NCI-H2196 treated with DMSO at 0.1 percent for 48 hours (cell line): Measurements from ENCODE around the gene ZNF487.
"Not testable (repeated sequence)": the region's sequence is repeated elsewhere in the genome, so short reads cannot be mapped to it uniquely, and the experiment has no call there.

Experiments used
- DNase-seq: peaks from one replicate; lab custom pipeline; 2025; ENCODE audit not compliant: unreplicated experiment; lab: John Stamatoyannopoulos, UW

Gene ZNF487

DNA sequence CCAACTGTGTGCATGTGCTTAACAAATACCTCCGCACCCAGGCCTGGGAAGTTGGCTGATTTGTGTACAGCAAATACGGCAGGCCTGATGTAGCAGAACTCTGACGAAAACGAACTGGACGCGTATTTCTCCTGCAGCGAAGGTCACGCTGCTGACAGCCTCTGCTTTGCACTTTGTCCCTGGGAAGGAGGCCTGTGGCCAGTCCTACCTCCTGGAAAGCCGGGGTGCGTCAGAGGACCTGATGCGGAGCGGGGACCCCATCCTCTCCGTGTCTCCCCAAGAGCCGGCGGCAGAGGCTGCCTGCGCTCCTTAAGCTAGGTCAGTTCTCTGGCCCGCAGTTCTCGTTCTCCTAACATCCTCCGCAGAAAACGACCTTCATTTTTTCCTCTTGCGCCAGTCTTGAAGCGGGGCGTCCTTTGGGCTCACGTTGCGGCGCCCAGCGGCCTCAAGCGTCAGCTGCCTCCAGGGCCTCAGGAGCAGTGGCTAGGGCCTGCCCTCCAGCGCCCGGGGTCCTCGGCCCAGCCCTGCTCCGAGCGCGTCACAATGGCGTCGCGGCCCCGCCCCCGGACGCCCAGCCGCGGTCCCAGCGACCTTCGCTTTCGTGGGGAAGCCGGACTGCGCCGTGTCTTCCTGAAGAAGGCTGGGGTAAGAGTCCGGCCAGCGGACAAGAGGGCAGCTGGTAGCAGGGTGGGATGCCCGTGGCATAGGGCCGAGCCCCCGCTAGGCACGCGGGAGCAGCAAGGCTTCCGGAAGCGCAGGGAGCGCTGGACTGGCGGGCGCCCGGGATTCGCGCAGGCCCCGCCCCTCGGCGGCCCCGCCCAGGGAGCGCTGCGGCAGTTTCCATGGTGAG is at the start of gene ZNF487:
Gene ZNF487 (plus strand): TSS at position 821 of the 850 bp plus-strand sequence. CDS start 38,703 bp downstream, outside the sequence.
- peak; percentile 52 for DNase-seq

DNA sequence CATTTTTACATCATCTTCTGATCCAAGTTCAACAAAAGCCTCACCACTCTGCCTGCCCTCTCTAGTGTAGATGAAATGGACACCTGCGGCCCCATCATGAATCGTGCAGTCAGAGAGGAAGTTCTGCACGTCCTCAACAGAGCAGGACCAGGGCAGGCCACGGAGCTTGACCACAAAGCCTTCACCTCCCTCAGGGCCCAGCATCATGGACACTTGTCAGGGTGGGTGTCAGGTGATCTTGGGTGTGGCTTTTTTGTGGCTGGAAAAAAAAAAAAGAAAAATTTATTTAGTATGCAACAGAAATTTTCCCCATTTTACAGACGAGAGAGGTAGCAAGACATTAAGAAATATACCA is 49.3 kb upstream of the ZNF487 start:
- no peak for DNase-seq

DNA sequence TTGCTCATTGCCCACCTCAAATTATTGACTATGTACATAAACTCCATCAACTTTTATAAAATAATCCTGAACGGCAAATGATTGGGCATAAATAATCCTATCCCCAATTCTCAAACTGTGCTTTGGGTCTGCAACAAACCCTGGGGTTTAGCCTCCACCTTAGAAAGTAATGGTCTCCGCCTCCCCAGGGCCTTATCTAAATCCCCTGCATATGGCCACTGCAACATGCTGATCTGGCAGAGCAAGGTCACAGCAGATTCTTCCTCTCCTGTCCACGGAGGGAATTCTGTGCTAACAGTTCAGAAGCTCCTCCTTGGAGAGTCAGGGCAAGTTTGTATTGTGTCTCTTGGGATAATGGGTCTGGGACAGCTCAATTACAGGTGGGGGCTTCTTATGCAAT is 47.0 kb upstream of the ZNF487 start:
- no peak for DNase-seq

DNA sequence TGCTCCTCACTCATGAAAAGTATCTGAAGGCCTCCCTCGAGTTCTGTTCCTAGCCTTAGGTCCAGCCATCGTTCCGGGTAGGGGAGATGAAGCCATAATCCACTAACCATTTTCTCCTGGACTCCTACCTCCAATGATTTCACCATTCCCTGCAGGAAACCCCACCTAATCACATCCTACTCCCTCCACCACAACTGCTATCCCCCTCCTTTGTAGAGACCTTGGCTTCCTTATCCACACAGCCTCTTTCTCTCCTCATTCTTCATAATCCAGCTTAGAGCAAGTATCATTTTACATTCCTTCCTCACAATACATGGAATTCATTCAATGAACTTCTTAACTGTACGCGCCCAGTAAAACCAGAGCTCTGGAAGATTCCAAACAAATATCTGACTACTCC is 46.6 kb upstream of the ZNF487 start:
- no peak for DNase-seq

DNA sequence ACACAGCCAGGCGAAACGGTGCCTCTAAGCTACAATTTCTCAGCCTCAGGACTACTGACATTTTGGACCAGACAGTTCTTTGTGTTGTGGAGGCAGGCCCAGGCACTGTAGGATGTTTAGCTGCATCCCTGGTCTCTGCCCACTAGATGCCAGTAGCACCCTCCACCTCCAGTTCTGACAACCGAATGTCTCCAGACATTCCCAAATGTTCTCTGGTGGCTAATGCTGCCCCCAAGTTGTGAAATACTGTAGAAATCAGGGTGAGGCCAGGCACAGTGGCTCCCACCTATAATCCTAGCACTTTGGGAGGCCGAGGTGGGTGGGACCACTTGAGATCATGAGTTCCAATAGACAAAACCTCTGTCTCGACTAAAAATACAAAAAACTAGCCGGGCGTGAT is 46.2 kb upstream of the ZNF487 start:
- DNase-seq: no peak

DNA sequence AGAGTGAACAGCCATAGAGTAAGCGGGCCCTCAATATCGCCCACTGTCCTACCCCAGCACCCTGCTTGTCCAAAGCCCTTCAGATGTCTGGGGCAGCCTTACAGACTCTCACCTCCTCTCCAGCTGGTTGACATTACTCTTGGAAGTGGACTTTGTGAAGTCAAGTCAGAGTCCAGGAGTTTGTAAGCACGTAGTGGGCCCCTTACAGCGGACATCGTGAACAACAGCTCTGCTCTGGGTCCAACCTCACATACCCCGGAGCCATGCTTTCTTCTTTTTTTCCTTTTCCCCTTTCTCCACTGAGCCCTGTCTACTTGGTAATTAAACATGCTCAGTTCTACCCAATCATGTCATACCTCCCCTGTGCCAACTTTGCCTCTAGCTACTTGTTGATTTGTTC is 45.4 kb upstream of the ZNF487 start:
- DNase-seq: no peak

DNA sequence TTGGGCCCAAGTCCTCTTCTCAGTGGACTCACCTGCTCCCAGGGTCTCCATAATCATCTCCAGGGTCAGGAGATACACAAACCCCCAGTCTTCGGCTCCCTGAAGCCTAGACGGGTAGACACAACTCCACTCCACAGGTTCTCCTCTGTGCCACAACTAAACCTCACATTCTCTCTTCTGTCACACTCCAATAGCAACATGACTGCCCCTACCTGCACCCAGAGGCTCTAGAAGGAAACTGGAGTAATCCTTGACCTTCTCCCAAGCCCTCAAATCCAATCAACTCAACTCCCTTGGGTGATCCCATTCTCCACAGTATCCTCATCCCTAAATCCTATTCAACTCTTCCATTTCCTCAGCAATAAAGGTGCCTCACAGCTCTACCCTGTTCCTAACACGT is 44.2 kb upstream of the ZNF487 start:
- DNase-seq: no peak

DNA sequence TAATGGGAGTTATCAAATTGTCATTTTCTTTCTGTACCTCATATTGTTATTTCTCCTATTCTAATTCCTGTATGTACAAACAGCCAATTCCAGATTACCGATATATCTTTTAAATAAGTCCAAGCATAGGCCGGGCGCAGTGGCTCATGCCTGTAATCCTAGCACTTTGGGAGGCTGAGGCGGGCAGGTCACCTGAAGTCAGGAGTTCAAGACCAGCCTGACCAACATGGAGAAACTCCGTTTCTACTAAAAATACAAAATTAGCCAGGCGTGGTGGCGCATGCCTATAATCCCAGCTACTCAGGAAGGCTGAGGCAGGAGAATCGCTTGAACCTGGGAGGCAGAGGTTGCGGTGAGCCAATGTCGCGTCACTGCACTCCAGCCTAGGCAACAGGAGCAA is 43.7 kb upstream of the ZNF487 start:
- not testable (repeated sequence) for DNase-seq

DNA sequence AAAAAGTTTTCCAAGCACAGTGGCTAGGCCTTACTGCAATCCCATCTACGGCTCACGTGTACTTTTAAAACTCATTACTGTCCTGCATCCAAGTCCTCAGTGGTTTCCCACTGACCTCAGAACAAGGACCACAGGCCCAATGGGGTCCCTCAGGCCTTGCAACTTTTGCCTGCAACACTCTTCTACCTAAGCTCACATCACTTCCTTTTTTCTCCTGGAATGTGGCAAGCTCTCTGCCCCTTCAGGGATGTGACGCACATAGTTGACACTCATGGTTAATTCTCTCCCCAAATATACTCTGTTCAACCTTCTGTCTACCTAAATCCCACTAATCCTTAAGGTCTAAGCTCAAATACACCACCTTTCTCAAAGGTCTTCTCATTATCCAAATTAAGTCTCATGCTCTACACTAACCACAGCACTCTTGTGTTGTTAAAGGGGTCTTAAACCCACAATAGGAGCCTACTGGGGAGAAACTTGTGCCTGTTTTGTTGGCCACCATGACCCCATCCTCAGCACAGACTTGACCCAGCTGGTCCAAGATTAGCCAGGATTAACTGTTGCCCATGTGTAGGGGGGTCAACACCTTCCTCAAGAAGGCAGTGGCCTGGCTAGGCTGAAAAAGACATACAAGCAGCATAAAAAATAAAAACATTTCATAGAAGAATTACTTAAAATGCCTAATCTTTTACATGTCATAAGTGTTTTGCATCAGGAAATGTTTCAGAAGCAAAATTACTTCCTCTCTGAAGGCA is 43.1 kb upstream of the ZNF487 start:
- DNase-seq: no peak

DNA sequence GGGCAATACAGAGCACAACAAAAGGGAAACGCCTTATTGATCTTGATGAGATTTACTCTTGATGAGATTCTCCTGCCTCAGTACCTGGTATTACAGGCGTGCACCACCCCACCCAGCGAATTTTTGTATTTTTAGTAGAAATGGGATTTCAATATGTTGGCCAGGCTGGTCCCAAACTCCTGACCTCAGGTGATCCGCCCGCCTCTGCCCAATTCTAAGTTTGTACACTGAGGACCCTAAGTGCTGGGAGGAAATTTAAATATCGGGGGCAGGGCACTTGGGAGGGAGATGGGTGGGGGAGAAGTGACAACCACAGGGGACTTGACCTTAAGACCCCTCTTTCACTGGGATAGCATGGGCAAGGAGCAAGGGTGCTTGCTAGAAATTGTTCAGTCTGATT is 42.0 kb upstream of the ZNF487 start:
- DNase-seq: no peak

DNA sequence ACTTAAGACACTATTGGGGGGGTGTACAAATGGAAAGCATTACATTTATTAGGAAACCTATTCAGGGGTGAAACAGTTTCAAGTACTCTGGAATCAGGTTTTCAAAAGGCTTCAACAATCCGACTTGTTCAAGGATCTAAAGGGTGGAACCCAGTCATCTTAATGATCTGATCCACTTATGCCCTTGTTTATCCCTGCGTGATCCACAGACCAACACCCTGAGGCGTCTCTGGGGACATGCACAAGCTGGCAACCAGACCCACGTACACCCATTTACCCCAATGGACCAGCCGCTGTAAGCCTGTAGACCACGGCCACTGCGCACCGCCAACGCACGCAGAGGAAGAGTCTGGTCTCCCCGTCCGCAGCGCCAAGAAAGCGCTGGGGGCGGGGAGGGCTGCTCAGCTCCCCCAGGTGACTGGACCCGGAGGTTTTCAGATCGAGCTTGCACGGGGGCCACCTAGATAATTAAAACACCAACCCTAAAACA is 41.3 kb upstream of the ZNF487 start:
- no peak for DNase-seq

DNA sequence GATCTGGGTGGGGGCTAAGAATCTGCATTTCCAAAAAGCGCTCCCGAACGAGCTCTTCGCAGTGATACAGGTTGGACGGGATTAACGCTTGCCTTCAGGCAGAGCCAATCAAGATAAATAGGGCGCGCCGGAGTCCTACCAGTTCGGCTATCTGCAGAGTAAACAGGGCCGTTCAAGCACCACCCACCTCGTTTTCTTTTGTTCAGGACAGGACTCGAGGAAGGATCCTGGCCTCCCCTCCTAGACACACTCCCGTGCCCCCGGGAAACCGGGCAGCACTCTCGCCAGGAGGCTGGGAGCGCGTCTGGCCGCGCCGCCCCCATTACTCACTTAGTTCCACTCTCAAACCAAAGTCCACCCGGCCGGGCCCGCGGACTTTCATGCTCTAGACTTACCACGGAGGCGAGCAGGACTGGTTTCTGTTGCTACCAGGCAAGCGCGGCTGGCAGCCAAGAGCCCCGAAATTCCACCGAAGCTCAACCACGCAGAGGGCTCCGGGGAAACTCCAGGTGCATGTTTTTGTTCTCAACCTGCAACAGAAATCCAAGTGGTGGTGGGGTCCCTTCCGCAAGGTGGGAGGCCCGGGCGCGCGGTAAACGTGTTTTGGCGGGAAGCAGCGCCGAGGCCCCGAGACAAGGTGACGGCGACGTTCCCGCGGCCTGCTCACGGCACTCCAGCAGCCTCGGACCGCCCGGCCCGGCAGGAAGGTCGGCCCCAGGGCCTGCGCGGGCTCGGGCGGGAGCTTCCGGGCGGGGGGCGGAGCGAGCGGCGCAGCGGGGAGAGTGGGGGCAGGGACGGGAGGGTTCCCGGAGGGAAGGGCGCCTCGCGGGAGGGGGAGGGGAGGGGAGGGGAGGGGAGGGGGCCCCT is 40.6 kb upstream of the ZNF487 start:
- DNase-seq: peak; percentile 28

DNA sequence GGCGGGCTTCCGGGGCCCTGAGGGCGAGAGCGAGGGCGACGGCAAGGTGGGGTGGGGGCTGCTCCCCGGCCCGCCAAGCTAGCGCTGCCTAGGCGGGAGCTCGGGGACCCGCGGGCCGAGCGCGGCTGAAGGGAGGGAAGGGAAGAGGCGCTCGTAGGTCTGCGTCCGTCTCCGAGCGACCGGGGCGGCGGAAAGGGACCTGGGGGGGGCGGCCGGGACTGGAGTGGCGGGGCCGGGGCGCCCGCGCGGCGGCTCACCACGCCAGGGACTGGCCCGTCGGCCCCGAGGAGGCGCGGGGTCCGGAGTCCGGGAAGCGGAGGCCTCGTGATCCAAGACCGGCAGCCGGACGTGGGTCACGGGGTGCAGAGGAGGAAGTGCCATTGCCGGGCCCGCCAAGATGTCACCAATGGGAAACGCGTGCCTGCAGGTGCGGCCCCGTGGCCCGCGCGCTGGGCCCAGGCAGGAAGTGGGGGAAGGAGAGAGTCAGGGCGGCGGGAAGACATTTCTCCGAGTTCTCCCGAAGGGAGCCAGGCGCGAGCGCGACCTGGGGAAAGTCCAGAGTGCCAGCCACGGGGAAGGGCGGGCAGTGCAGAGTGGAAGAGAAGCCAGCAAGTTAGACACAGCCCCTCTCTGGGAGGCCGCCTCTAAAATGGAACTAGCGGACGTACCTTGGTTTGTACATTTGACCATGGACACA is 39.8 kb upstream of the ZNF487 start:
- peak; percentile 58 for DNase-seq

DNA sequence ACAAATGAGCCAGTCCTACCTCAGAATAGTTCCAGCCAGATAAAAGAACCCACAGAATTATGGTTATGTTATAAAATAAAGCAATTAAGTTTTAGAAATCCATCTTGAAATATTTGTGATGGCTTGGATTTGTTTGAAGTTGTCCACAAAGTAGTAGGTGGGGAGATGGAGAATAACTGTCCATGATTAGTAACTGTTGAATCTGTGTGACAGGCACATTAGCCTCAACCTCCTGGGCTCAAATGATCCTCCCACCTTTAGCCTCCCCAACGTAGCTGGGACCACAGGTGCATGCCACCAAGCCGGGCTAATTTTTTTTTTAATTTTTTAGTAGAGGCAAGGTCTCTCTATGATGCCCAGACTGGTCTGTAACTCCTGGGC is 38.0 kb upstream of the ZNF487 start:
- DNase-seq: no peak

DNA sequence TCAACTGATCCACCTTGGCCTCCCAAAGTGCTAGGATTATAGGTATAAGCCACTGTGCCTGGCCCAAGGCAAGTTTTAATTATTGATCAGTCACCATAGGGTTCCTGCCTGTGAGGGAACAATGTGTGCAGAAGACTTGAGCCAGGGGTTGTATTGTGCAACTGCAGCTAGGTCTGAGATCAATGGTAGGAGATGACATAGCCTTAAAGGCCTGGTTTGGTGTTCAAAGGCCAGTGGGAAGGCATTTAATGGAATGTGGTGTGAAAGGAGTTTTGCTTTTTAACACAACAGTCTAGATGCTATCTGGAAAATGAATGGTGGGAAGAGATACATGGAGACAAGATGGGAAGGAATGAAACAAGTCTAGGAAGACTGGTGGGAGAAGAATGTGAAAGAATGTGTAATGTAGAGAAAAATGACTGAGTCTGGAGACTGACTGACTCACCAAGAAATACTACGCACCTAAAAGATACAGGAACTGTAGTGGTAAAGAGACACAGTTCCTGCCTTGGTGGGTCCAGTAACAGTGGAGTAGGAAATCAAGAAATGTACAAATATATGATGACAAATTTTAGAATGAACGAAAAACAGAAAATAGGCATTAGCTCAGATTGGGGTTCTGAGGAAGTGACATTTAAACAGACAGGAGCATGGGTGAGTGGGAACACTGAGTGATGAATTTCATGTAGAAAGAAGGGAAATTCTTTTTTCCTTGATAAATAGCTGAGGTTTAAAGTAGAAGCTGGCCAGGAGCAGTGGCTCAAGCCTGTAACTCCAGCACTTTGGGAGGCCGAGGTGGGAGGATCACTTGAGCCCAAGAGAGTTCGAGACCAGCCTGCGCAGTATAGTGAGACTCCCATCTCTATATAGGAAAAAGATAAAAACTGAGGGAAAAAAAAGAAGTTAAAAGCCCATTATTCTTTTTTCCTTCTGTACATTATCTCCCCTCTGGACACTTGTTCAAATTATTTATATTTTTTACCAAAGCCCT is 37.3 kb upstream of the ZNF487 start:
- no peak for DNase-seq

DNA sequence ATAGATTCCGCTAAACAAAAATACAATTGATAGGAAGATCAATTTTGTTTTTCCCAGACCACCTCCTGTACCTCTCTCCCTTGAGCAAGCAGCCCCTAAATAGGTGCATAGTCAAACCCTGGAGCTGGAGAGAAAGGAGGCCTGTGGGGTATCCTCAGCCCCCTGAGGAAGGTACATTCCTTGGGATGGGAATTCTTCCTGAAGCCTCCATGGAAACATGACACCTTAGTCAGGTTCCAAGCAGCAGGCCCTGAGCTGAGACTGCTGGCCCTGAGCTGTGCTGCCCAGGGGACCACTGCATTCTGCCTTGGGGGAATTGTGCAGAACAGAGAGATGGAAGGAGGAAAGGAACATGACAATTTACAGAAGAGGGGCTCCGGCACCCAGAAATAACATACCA is 35.3 kb upstream of the ZNF487 start:
- DNase-seq: no peak

DNA sequence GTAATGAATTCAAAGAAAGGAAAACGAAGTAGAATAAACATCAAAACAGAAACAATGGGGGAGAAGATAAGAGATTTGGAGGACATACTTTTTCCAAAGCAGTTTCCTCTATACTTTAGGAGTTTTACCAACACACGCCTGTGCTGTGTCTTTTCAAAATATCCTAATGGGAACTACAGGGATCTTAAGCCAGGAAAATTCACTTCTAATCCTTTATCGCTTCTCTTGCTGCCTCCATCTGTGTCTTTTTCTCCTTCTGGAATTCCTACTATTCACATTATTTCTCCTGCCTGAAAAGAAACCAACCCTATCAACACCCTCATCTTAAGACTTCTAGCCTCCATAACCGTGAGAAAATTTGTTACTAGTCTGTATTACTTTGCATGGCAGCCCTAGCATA is 34.7 kb upstream of the ZNF487 start:
- no peak for DNase-seq

DNA sequence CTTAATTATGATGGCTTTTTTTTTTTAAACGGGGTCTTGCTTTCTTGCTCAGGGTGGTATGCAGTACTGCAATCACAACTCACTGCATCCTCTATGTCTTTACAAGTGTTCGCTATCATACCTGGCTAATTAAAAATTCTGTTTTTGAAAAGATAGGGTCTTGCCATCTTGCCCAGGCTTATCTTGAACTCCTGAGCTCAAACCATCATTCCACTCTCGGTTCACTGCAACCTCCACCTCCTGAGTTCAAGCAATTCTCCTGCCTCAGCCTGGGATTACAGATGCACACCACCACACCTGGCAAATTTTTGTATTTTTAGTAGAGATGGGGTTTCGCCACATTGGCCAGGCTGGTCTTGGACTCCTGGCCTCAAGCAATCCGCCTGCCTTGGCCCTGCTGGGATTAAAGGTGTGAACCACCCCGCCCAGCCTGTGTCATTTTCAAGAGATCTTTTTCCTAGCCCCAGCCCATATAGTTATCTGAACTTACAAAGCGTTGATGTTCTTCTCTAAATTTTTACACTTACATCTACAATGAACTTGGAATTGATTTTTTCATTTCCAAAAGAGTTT is 33.9 kb upstream of the ZNF487 start:
- no peak for DNase-seq
